Measurements from ENCODE around the gene CDH15. TPM values are rescaled to one million over a fixed set of nuclear protein-coding genes. Genes with fewer than 3 reads are reported as not detected.

The CDH15 gene
- total and polyA plus RNA-seq, 9 of the 15 experiments (the other 6 are each of a cell fraction or from before 2014, with no cell fraction given): 0.07 to 0.18 TPM; not detected in 7

- no peak for TF ChIP-seq ZNF217 (CRISPR knock-in tag; IDR thresholded peaks at IDR 0.05)
- no peak for TF ChIP-seq MAFK (IDR thresholded peaks at IDR 0.05; ENCODE audit: low read length)
- 0 out of 2 replicates have a peak, but pooled peaks have one; percentile 34 for TF ChIP-seq SMAD4 (CRISPR knock-in tag; conservative IDR thresholded peaks at IDR 0.05)
- TF ChIP-seq ZNF707 (CRISPR knock-in tag; conservative IDR thresholded peaks at IDR 0.05): no peak
- TF ChIP-seq ETV6 (IDR thresholded peaks at IDR 0.05; ENCODE audit: borderline replicate concordance in 1 of 2, low read depth in 2 of 2, low read length in 1 of 2): no peak
- TF ChIP-seq ETV6 (CRISPR knock-in tag; IDR thresholded peaks at IDR 0.05; ENCODE audit: borderline replicate concordance): no peak
- TF ChIP-seq ARID4B (CRISPR knock-in tag; IDR thresholded peaks at IDR 0.05): no peak
- no peak for TF ChIP-seq ZBTB40 (IDR thresholded peaks at IDR 0.05)
- no peak for TF ChIP-seq ZBTB40 (CRISPR knock-in tag; IDR thresholded peaks at IDR 0.05)
- TF ChIP-seq TARDBP (IDR thresholded peaks at IDR 0.05): no peak
- no peak for TF ChIP-seq POLR2H (tag; IDR thresholded peaks at IDR 0.05; ENCODE audit: low read depth)
- no peak for TF ChIP-seq TAF9B (IDR thresholded peaks at IDR 0.05; ENCODE audit: partially characterized antibody)
- TF ChIP-seq PHB (CRISPR knock-in tag; IDR thresholded peaks at IDR 0.05): no peak
- TF ChIP-seq SP1 (CRISPR knock-in tag; IDR thresholded peaks at IDR 0.05): no peak
- TF ChIP-seq NR1H2 (CRISPR knock-in tag; IDR thresholded peaks at IDR 0.05): no peak
- peak; percentile 49; the same call in 1 of the 2 replicates for TF ChIP-seq CC2D1A (IDR thresholded peaks at IDR 0.05)
- no peak for TF ChIP-seq ERF (CRISPR knock-in tag; IDR thresholded peaks at IDR 0.05)
- TF ChIP-seq ZSCAN29 (IDR thresholded peaks at IDR 0.05): no peak
- TF ChIP-seq ZNF143 (CRISPR knock-in tag; IDR thresholded peaks at IDR 0.05): no peak
Measured at GRCh38 chr16:89219365-89219764, 47.8 kb downstream of the CDH15 start (continued).

Data from K562 (cell line).